GM12891 (cell line): ENCODE measurements around the gene NPL.

Experiments
- POLR2A ChIP-seq: IDR thresholded peaks from 2 replicates; pipeline ENCODE4 v1.6.1; 2011; ENCODE audit warnings: low read depth, low read length, control low read depth
- POLR2AphosphoS5 ChIP-seq: IDR thresholded peaks from 2 replicates; pipeline ENCODE4 v1.6.1; 2011; ENCODE audit warnings: low read depth, low read length, control low read depth
- POU2F2 ChIP-seq: IDR thresholded peaks from 2 replicates; pipeline ENCODE4 v1.6.1; 2011; ENCODE audit warnings: low read depth, mild to moderate bottlenecking, control low read depth, low read length, moderate library complexity
- TAF1 ChIP-seq: IDR thresholded peaks from 2 replicates; pipeline ENCODE4 v1.6.1; 2011; ENCODE audit warnings: low read depth, low read length, control low read depth

DNA sequence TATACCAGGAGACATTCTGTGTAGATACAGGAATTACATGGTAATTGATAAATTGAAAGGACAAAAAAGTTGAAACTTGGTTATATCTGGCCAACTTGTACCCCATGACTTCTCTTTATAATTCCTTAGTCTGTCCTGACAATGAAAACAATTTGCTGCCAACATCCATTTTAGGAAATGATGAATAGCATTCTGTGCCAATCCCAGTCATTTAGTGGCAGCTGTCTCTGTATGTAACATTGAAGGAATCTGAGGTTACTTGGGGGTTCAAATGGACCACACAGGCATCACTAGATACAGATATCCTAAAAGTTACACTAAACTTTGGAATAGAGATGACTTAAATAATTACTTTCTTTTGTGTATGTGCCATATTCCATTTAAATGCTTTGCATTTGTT lies 87.8 kb downstream of the NPL start:
- TF ChIP-seq POLR2AphosphoS5, result no peak
- no peak for TF ChIP-seq POLR2A
- TF ChIP-seq TAF1, result no peak
- TF ChIP-seq POU2F2, result no peak
